Head of caudate nucleus (tissue), 42 donors: ENCODE results near the gene RACGAP1.

Experiments used
- DNase-seq, 42 donors: peaks; one replicate each; pipeline versions ENCODE4 v3.0.0 to v3.0.0-alpha.2; 2020 to 2021; ENCODE audit warnings: mixed read lengths in 7 of 42
- intact Hi-C: fragments of 100-400 bp; cut with DNase I; formaldehyde crosslinking; loops from one replicate; pipeline ENCODE4 v1.15.0; 2022

Gene RACGAP1

DNA sequence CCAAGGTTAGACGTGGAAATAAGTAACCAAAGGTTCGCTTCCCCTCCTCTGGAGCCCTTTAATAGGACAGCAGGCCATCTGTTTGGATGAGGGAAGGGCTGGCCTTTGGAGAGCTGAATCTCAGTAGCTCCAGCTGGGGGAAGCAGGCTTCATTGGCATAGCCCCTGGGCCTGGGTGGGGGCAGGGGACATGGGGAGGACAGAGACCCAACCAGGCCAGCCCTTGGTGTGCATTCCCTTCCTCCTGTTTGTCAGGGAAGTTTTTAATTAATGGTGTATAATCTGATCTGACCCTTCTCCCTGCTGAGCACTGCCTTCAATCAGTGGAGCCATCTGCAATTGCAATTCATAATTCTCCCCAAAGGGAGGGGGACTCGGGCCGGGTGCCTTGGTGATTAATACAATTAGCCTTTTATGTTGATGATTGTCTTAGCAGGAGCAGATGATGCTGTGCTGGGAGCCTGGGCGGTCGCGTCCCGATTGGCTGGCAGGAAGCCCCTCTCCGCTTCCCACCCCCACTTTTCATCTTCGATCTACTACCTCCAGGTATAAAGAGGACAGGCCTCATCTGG is 46.2 kb downstream of the RACGAP1 start:
- peak in 40 of 42 donors; percentile 50 to 91 (median 74) for DNase-seq
- intact Hi-C loops, result loop anchor here (10.0 kb wide), 1 partner anchor 46 kb away; the partner anchor contains the start of gene RACGAP1

DNA sequence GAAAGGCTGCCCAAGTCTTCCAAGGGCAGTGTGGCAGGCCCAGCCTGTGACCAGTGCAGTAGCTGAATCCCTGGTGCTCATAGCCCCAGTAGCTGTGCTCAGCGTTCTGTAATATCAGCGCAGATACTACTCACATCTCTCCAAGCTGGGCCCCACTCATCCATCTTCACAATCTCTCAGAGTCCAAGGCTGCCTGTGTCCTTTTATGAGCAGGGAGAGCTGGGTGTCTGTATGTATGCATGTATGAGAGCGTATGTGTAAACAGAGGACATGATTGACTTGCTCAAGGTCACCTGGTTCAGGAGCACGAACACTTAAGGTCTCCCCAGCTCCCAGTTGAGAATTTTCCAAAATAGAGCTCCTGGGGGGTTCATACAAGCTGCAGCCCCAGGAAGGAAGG is 47.2 kb downstream of the RACGAP1 start:
- intact Hi-C loops, result loop anchor here (10.0 kb wide), 1 partner anchor 47 kb away; the partner anchor contains the start of gene RACGAP1
- DNase-seq, result no peak

- intact Hi-C loops, result loop anchor here (10.0 kb wide), 1 partner anchor 48 kb away; the partner anchor contains the start of gene RACGAP1
- DNase-seq, result no peak
Measured at GRCh38 chr12:49976557-49976956, 48.7 kb downstream of the RACGAP1 start.

DNA sequence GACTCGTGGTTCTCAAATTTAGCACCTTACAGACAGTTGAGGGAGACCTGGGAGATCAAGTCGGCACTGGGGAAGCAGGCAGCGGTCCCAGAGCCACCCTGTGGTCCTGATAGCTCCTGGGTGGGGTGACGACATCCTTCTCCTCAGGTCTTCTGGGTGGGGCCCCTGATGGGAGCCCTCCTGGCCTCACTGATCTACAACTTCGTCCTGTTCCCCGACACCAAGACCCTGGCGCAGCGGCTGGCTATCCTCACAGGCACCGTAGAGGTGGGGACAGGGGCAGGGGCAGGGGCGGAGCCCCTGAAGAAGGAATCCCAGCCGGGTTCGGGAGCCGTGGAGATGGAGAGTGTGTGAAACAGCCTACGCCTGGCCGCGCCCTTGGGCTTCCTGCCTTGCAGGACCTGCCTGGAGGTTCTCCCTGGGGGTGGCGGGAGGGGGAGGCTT is 50.0 kb downstream of the RACGAP1 start:
- intact Hi-C loops, result loop anchor here (2.0 to 10.0 kb wide), 2 partner anchors 49 to 81 kb away; partner anchors contain the start of genes ASIC1 and RACGAP1
- peak in 1 of 42 donors; percentile 11 for DNase-seq

DNA sequence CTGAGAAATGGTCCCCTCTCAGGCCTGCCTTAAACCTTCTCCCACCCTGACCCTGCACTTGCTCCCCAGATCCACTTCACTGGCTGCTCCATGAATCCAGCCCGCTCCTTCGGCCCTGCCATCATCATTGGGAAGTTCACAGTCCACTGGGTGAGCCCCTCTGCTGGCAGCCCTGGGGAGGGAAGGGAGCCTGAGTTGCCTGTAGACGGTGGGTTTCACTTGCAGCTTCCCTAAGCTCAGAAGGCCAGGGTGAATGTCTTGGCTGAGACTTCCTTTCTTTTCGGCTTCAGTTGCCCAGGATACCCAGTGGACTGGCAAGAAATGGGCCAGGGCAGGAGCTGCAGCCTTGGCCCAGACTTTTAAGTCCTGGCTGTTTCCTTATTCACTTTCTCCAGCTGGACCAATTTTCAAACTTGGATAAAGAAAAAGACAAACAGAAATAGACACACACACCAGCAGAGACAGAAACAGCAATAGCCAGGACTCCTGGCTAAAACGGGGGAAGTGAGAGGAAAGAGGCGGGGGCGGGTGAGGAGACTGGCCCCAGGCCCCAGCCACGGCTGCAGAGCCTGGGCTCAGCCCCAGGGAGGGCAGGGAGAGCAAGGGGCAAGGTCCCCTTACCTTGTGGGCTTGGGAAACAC is 50.5 kb downstream of the RACGAP1 start:
- intact Hi-C loops, result loop anchor here (2.0 to 10.0 kb wide), 2 partner anchors 50 to 82 kb away; partner anchors contain the start of genes ASIC1 and RACGAP1
- peak in 13 of 42 donors; percentile 15 to 75 (median 46) for DNase-seq

- intact Hi-C loops, result loop anchor here (2.0 to 10.0 kb wide), 2 partner anchors 51 to 83 kb away; partner anchors contain the start of genes ASIC1 and RACGAP1
- peak; percentile 58 to 95 (median 88) for DNase-seq
Measured at GRCh38 chr12:49974231-49974675, 51.0 kb downstream of the RACGAP1 start.

DNA sequence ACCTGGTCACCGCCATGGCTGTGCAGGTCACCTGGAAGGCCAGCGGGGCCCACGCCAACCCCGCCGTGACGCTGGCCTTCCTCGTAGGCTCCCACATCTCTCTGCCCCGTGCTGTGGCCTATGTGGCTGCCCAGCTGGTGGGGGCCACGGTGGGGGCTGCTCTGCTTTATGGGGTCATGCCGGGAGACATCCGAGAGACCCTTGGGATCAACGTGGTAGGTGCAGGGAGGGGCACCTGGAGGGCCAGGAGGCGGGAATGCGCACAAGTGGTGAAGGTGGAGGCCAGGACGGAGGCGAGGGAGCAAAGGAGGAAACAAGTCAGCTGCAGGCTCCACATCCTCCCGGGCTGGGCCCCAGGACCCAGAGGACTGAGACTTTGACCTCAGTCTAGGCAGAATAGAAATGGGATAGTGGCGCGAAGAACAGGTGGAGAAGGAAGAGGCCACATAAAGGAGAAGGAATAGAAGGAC is 51.9 kb downstream of the RACGAP1 start:
- intact Hi-C loops, result loop anchor here (10.0 kb wide), 1 partner anchor 51 kb away; the partner anchor contains the start of gene RACGAP1
- no peak for DNase-seq

DNA sequence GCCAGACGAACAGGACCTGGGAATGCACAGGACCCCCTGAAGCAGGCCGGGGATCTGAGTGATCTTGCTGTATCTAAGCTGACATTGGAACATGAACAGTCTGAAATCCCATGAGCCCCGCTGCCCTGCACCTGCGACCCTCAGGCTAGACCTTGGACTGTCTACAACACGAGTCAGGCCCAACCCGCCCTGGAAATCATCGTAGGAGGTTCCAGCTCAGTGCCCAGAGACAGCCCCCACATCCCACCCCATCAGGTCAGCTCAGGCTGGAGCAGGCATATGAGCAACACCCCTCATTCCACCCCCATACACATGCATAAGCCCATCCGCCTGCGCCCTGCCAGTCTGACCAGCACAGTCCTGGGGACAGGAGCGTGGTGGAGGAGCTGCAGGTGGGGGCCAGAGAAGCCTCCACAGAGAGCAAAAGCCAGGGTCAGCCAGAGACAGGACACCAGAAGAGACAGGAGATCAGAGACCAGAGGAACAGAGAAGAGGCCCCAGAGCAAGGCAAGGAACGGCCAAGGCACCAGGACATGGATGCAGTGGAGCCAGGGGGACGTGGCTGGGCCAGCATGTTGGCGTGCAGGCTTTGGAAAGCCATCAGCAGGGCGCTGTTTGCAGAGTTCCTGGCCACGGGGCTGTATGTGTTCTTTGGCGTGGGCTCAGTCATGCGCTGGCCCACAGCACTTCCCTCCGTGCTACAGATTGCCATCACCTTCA is 52.5 kb downstream of the RACGAP1 start, which contains the start of gene AQP6:
TSS of gene AQP6 (plus strand) at position 307 of the 720 bp plus-strand sequence. CDS start at position 534, 227 bp downstream.
- intact Hi-C loops, result loop anchor here (10.0 kb wide), 1 partner anchor 52 kb away; the partner anchor contains the start of gene RACGAP1
- DNase-seq, result peak in 2 of 42 donors; percentile 9 to 35

DNA sequence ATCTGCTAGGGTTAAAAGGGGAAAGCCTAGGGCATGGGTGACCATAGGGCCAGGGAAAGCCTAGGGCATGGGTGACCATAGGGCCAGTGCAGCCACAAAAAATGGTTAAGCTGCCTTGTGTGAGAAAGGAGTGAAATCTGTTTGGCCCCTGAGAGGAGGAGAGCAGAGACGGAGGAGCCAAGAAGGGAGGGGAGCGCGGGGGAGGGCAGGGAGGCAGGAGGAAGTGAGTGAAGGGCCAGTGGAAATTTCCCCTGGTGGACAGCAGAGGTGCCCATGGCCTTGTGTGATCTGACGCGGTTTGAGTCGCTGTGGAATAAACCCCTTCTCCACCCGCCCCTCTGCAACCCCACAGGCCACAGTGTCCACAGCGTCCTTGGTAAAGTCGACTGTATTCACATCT is 53.2 kb downstream of the RACGAP1 start:
- peak in 8 of 42 donors; percentile 17 to 72 (median 44) for DNase-seq
- intact Hi-C loops, result loop anchor here (10.0 kb wide), 1 partner anchor 53 kb away; the partner anchor contains the start of gene RACGAP1

DNA sequence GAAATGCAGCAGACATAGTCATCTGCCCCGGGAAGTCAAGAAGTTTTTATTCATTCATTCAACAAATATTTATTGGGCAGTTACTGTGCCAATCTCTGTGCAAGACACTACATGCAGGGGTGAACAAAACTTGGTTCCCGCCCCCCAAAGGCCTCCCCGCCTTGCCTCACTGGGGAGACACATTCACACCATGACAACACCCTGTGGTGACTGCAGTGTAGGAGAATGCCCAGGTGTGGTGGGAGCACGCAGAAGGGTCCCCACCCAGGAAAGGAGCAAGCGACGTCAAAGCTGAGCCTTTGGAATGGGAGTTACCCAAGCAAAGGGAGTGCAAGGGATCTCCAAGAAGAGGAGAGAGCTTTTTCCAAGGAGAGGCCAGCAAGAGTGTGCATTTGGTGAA is 54.2 kb downstream of the RACGAP1 start:
- intact Hi-C loops, result loop anchor here (10.0 kb wide), 1 partner anchor 54 kb away; the partner anchor contains the start of gene RACGAP1
- DNase-seq, result no peak

- intact Hi-C loops, result loop anchor here (10.0 kb wide), 1 partner anchor 54 kb away; the partner anchor contains the start of gene RACGAP1
Measured at GRCh38 chr12:49970658-49971057, 54.6 kb downstream of the RACGAP1 start.

GRCh38 chr12:49969651-49970429 is 55.5 kb downstream of the RACGAP1 start:
- peak in 3 of 42 donors; percentile 23 to 47 (median 32) for DNase-seq
- intact Hi-C loops, result loop anchor here (5.0 to 10.0 kb wide), 3 partner anchors 55 to 205 kb away; partner anchors contain the start of gene RACGAP1

More at GRCh38 chr12:49970658-49971057, 54.6 kb downstream of the RACGAP1 start:
- DNase-seq, result peak in 1 of 42 donors; percentile 36

DNA sequence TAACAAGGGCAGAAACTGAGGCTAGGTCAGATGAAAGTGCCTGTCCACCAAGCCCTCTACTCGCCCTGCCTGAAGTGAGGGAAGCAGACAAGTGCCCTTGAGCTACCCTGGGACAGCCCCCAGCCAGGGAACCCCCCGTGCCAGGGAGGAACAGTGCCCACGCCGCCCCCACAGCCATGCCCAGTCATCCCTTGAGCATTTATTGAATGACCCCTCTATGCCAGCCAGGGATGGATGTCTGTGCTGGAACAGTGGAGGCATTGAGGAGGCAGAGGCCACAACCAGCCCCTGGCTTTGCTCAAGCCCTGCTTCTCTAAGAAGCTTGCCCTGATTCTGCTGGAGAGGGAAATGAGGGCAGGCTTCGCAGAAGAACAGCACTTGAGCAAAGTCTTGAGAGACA is 56.3 kb downstream of the RACGAP1 start:
- intact Hi-C loops, result loop anchor here (5.0 to 10.0 kb wide), 2 partner anchors 102 to 206 kb away; no protein-coding TSS in a partner anchor
- DNase-seq, result peak; percentile 33 to 88 (median 68)

- peak in 2 of 42 donors; percentile 26 to 34 for DNase-seq
- intact Hi-C loops, result loop anchor here (5.0 to 10.0 kb wide), 2 partner anchors 101 to 206 kb away; no protein-coding TSS in a partner anchor
Measured at GRCh38 chr12:49968471-49968870, 56.8 kb downstream of the RACGAP1 start.

DNA sequence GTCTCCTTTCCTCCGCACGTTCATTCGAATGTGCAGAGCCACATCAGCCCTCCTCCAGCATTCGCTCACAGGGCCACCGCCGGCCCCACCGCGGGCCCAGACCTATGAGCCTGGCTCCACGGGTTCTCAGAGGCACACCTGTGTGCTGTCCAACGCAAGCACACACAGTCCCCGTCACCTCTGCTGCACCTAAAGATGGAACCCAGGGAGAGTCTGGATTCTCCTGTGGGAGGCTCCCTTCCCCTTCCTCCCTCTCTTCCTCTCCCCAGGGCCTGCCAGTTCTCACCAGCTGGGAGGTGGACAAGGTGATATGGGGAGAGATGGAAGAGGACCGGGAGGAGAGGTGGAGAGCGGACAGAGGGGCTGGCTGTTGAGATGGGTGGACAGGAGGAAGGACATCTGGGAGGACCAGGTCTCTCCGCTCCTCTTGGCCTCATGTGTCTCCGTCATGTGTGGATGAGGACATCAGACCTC is 57.5 kb downstream of the RACGAP1 start:
- no peak for DNase-seq
- intact Hi-C loops, result loop anchor here (2.0 to 10.0 kb wide), 4 partner anchors 89 to 207 kb away; partner anchors contain the start of gene ASIC1

DNA sequence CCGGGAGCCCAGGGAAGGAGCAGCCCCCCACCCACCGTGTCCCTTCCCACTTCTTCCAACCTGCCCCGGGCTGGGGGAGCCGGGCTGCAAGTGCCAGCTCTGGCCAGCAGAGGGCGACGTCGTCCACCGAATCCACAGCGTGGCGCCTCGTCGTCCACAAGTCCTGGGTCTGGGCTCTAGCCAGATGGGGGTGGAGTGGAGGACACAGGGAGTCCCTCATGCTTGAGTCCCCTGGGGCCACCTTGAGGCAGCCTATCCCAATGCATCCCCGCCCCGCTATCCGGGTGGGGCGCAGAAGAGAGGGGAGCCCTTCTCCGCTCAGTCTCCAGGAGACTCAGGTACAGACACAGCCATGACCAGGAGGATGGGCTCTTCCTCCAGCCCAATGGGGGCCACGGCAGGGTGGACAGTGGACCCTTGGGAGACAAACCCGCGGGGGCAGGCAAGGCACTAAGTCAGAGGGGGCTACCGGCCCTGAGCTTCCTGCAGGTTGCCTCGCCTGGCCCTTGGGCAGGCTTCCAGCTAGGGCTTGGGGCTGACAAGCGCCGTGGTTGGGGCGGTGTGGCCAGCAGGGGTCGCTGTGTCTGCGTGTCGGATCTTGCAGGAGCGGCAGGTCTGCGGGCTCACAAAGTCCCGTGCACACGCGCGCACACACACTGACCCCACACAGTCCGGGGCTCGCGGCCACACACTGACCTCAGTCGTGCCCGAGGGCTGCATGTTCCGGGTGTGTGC is 58.1 kb downstream of the RACGAP1 start:
- intact Hi-C loops, result loop anchor here (2.0 to 10.0 kb wide), 4 partner anchors 90 to 208 kb away; partner anchors contain the start of gene ASIC1
- peak; percentile 90 to 99 (median 96) for DNase-seq
